ENCODE results near the gene GALNT18.

The GALNT18 gene

GRCh38 chr11:11253497-11253896 is 368.3 kb downstream of the GALNT18 start:
- no peak for DNase-seq

GRCh38 chr11:11252403-11252802 is 369.4 kb downstream of the GALNT18 start:
- DNase-seq, result no peak

- no peak for DNase-seq
Measured at GRCh38 chr11:11251394-11251970, 370.3 kb downstream of the GALNT18 start.

GRCh38 chr11:11250470-11250869 is 371.3 kb downstream of the GALNT18 start:
- no peak for DNase-seq

GRCh38 chr11:11247576-11247975 is 374.2 kb downstream of the GALNT18 start:
- DNase-seq, result no peak

GRCh38 chr11:11247086-11247485 is 374.7 kb downstream of the GALNT18 start:
- DNase-seq, result no peak

GRCh38 chr11:11246166-11246565 is 375.6 kb downstream of the GALNT18 start:
- DNase-seq, result no peak

- DNase-seq, result no peak
Measured at GRCh38 chr11:11245453-11245852, 376.4 kb downstream of the GALNT18 start.

GRCh38 chr11:11244470-11245080 is 377.2 kb downstream of the GALNT18 start:
- no peak for DNase-seq

- DNase-seq, result no peak
Measured at GRCh38 chr11:11243590-11244469, 378.0 kb downstream of the GALNT18 start.

- DNase-seq, result no peak
Measured at GRCh38 chr11:11243209-11243589, 378.6 kb downstream of the GALNT18 start.

GRCh38 chr11:11241284-11241683 is 380.5 kb downstream of the GALNT18 start:
- no peak for DNase-seq

GRCh38 chr11:11239959-11240358 is 381.8 kb downstream of the GALNT18 start:
- DNase-seq, result no peak

- DNase-seq, result no peak
Measured at GRCh38 chr11:11237070-11237832, 384.6 kb downstream of the GALNT18 start.

- DNase-seq, result no peak
Measured at GRCh38 chr11:11236498-11237059, 385.2 kb downstream of the GALNT18 start.

- no peak for DNase-seq
Measured at GRCh38 chr11:11231763-11232162, 390.0 kb downstream of the GALNT18 start.

GRCh38 chr11:11230802-11231562 is 390.8 kb downstream of the GALNT18 start:
- DNase-seq, result no peak

GRCh38 chr11:11230087-11230486 is 391.7 kb downstream of the GALNT18 start:
- no peak for DNase-seq

- DNase-seq, result no peak
Measured at GRCh38 chr11:11229647-11230046, 392.2 kb downstream of the GALNT18 start.

- DNase-seq, result no peak
Measured at GRCh38 chr11:11227296-11228085, 394.3 kb downstream of the GALNT18 start.
